Kidney epithelial cell (primary cell): Measurements from ENCODE around the gene STIM2. TPM values are rescaled to one million over a fixed set of nuclear protein-coding genes. Genes with fewer than 3 reads are reported as not detected.

Source experiments
- DNase-seq: peaks from one replicate; pipeline ENCODE4 v3.0.0-alpha.2; 2010; ENCODE audit warnings: low read depth
- H3K27me3 ChIP-seq: 2 replicates; pipeline ENCODE4 v1.6.0; 2011; ENCODE audit warnings: low read length; ENCODE audit not compliant: control insufficient read depth, insufficient read depth
- H3K36me3 ChIP-seq: 2 replicates; pipeline ENCODE4 v1.5.1; 2011; ENCODE audit warnings: low read length; ENCODE audit not compliant: control insufficient read depth, insufficient read depth
- H3K4me3 ChIP-seq: 2 replicates; pipeline ENCODE4 v1.5.1; 2011; ENCODE audit warnings: low read depth, mild to moderate bottlenecking, control low read depth, low read length
- total RNA-seq: library from RNA; depleted of rRNA; stranded (reverse); fragments of >200 nt; gene quantifications from 2 replicates; pipeline ENCODE4 v1.2.3, GENCODE V29; 2015
- TF ChIP-seq, protein P1 (sequence below): IDR thresholded peaks from 2 replicates; pipeline ENCODE4 v1.5.1; 2011; ENCODE audit warnings: mild to moderate bottlenecking, moderate library complexity, low read length, control low read depth, inconsistent platforms; ENCODE audit not compliant: insufficient read depth, poor library complexity, severe bottlenecking

The STIM2 gene
- total RNA-seq, 1 donor from 2014 or later: 12.0 TPM

DNA sequence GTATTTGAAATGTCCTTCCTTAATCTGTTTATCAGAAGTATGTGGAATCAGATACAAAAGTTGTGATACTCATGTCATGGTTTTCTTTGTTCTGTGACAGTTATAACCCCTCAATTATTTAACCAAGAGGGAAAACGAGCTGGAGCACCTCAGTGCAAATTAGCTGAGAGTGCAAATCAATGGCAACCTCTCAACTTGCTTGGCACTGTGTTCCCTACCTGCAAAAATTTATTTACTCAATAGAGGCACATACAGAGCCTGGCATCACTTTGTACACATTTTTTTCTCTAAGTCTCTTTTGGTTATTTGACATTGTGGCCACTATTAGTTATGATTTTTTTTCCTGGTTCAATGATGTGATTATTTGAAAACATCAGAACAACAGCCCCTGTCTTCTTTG lies 186.2 kb downstream of the STIM2 start:
- H3K27me3 ChIP-seq: no peaks in the 10 kb centered on the region
- H3K36me3 ChIP-seq: no peaks in the 10 kb centered on the region
- TF ChIP-seq, protein P1, sequence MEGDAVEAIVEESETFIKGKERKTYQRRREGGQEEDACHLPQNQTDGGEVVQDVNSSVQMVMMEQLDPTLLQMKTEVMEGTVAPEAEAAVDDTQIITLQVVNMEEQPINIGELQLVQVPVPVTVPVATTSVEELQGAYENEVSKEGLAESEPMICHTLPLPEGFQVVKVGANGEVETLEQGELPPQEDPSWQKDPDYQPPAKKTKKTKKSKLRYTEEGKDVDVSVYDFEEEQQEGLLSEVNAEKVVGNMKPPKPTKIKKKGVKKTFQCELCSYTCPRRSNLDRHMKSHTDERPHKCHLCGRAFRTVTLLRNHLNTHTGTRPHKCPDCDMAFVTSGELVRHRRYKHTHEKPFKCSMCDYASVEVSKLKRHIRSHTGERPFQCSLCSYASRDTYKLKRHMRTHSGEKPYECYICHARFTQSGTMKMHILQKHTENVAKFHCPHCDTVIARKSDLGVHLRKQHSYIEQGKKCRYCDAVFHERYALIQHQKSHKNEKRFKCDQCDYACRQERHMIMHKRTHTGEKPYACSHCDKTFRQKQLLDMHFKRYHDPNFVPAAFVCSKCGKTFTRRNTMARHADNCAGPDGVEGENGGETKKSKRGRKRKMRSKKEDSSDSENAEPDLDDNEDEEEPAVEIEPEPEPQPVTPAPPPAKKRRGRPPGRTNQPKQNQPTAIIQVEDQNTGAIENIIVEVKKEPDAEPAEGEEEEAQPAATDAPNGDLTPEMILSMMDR: no peak
- no peak for DNase-seq
- H3K4me3 ChIP-seq: no peak overlapping the region

DNA sequence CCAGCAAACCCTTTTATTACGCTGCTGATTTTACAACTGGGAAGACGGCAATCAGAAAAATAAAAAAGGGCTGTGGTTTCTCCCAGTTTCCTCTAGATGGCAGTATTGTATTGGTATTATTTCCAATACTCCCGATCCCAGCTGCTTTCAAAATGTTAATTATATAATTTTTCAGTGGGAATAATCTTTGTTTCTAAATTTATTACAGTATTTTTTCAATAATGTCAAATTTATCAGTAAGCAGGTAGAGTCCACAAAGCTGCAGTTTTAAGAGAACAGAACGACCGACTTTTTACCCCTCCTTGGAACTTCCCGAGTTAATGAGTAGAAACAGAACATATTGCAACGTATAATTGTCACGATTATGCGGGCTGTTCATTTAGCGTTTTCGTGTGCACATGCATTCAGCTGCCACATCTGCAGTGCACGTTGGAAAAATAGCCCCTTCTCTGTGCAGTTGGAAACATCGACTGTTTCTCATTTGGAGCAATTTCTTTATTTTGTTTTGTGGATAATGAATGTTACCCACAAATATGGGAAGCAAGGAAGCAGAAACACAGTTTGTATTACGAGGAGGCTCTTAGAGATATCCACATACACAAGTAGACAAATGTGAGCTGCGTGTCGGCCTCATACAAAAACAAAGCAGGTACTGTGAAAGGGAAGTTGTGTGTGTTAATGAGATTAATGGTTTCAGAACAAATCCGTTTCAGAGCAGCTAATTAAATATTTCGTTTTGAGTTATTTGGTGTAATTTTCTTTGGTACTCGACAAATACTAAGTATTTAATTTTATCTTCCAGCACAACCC lies 188.0 kb downstream of the STIM2 start:
- DNase-seq: no peak
- peak overlapping the region; percentile 6 for H3K4me3 ChIP-seq
- TF ChIP-seq, protein P1: peak; percentile 60
- no peaks in the 10 kb centered on the region for H3K36me3 ChIP-seq
- peaks cover 5% of the 10 kb centered on the region for H3K27me3 ChIP-seq

DNA sequence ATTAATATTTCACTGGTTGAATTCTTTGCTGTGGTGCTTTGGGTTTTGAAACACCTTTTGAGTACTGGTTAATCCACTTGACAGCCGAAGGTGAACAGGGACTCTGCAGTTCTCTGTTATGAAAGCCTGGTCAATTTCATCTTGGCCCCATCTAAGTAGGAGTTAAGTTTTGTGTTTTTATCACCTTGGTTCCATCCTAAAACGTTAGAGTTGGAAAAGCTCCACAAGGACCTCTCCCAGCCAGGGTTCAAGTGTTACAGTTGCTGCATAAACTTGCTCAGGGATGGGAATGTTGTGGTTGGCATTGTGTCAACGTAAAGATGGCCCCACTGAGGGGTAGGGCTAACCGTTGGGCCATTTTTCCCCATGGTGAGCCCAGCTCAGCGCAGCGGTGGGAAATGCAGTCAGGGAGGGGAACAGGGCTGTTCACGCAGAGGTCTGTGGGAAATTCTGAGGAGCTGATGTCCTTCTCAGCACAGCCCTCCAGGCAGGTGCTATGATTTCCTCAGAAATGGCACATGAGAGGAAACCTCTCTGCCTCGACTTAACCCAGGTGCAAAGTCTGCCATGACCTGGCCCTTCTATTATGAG lies 188.7 kb downstream of the STIM2 start:
- DNase-seq: no peak
- peaks cover 5% of the 10 kb centered on the region for H3K27me3 ChIP-seq
- TF ChIP-seq, protein P1: no peak
- H3K4me3 ChIP-seq: no peak overlapping the region
- H3K36me3 ChIP-seq: no peaks in the 10 kb centered on the region

DNA sequence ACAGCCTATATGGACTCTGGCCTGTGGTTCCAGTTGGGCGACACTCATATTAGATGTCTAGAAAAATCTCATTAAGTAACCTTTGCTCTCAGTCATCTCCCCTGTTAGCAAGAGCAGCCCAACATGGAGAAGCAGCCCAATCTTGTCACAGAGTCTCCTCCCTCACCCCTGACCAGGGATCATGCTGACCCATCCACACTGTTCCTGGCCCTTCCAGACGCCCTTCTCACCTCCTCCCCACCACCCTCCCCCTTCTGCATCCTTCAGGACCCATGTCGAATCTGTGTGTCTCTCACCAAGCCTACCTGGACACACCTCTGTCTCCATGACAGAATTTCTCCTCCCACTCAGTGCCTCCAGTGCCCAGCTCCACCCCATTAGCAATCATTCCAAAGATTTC lies 190.1 kb downstream of the STIM2 start:
- TF ChIP-seq, protein P1: no peak
- no peaks in the 10 kb centered on the region for H3K36me3 ChIP-seq
- peaks cover 9% of the 10 kb centered on the region for H3K27me3 ChIP-seq
- DNase-seq: no peak
- no peak overlapping the region for H3K4me3 ChIP-seq

DNA sequence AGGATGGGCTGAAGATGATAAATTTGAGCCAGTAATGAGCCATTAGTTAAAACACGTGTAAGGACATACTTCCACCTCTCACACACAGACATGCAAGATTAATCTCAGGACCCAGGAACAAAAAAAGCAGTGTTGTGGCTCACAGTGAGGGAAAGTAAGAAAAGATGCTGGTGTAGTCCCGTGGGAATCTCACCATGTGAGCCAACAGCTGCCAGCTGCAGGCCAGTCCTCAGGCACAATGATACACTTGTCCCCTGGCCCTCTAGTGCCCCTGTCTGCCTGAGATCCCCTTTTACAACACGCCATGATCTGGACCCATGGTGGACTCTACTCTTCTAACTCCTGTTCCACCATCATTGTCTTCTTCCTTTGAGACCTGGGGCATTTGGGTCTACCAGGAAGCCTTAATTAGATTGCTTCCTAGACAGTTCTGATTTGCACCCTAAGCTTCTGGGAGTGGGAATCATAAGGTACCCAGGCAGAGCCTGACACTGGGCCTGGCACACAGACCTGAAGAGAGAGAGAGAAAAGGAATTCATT lies 194.7 kb downstream of the STIM2 start:
- TF ChIP-seq, protein P1: no peak
- no peaks in the 10 kb centered on the region for H3K36me3 ChIP-seq
- no peak overlapping the region for H3K4me3 ChIP-seq
- DNase-seq: no peak
- H3K27me3 ChIP-seq: peaks cover 9% of the 10 kb centered on the region
